ENCODE data around the gene IL16.
"Not testable (repeated sequence)": the region's sequence is repeated elsewhere in the genome, so short reads cannot be mapped to it uniquely, and the experiment has no call there.

The IL16 gene

GRCh38 chr15:81207987-81208386 is 11.3 kb downstream of the IL16 start:
- DNase-seq (ENCODE audit: low read depth), result not testable (repeated sequence)

- DNase-seq (ENCODE audit: low read depth), result no peak
These were observed 13.0 kb downstream of the IL16 start for GRCh38 chr15:81209635-81210034.

- no peak for DNase-seq (ENCODE audit: low read depth)
These were observed 14.7 kb downstream of the IL16 start for GRCh38 chr15:81211376-81211775.

- no peak for DNase-seq (ENCODE audit: low read depth)
These were observed 17.3 kb downstream of the IL16 start for GRCh38 chr15:81213982-81214381.

GRCh38 chr15:81215531-81215930 is 18.9 kb downstream of the IL16 start:
- DNase-seq (ENCODE audit: low read depth), result no peak

GRCh38 chr15:81215983-81216382 is 19.3 kb downstream of the IL16 start:
- no peak for DNase-seq (ENCODE audit: low read depth)

GRCh38 chr15:81216422-81216821 is 19.7 kb downstream of the IL16 start:
- no peak for DNase-seq (ENCODE audit: low read depth)

GRCh38 chr15:81221449-81221848 is 24.8 kb downstream of the IL16 start:
- DNase-seq (ENCODE audit: low read depth), result no peak

GRCh38 chr15:81222007-81222406 is 25.3 kb downstream of the IL16 start:
- DNase-seq (ENCODE audit: low read depth), result no peak

GRCh38 chr15:81223346-81223971 is 26.8 kb downstream of the IL16 start:
- no peak for DNase-seq (ENCODE audit: low read depth)

- DNase-seq (ENCODE audit: low read depth), result no peak
These were observed 27.6 kb downstream of the IL16 start for GRCh38 chr15:81224232-81224631.

GRCh38 chr15:81225161-81225671 is 28.5 kb downstream of the IL16 start:
- no peak for DNase-seq (ENCODE audit: low read depth)

GRCh38 chr15:81227716-81228115 is 31.0 kb downstream of the IL16 start:
- DNase-seq (ENCODE audit: low read depth), result no peak

- no peak for DNase-seq (ENCODE audit: low read depth)
These were observed 32.9 kb downstream of the IL16 start for GRCh38 chr15:81229586-81229985.

- DNase-seq (ENCODE audit: low read depth), result no peak
These were observed 38.8 kb downstream of the IL16 start for GRCh38 chr15:81235276-81236123.

- DNase-seq (ENCODE audit: low read depth), result peak; percentile 6
These were observed 42.5 kb downstream of the IL16 start for GRCh38 chr15:81239190-81239589.

- no peak for DNase-seq (ENCODE audit: low read depth)
These were observed 46.1 kb downstream of the IL16 start for GRCh38 chr15:81242778-81243177.

- DNase-seq (ENCODE audit: low read depth), result no peak
These were observed 47.6 kb downstream of the IL16 start for GRCh38 chr15:81244306-81244705.

- no peak for DNase-seq (ENCODE audit: low read depth)
These were observed 57.2 kb downstream of the IL16 start for GRCh38 chr15:81253846-81254245.

GRCh38 chr15:81254277-81254915 is 57.7 kb downstream of the IL16 start:
- no peak for DNase-seq (ENCODE audit: low read depth)

- no peak for DNase-seq (ENCODE audit: low read depth)
These were observed 58.2 kb downstream of the IL16 start for GRCh38 chr15:81254916-81255290.

GRCh38 chr15:81255315-81255957 is 58.8 kb downstream of the IL16 start:
- DNase-seq (ENCODE audit: low read depth), result no peak

- DNase-seq (ENCODE audit: low read depth), result no peak
These were observed 59.3 kb downstream of the IL16 start for GRCh38 chr15:81255958-81256320.
